OCI-LY7 (cell line): ENCODE data around the gene TMBIM1. TPM values are rescaled to one million over a fixed set of nuclear protein-coding genes. Genes with fewer than 3 reads are reported as not detected.

Experiments used
- BruUV-seq: library from RNA; stranded (reverse); fragments of 400-500 nt; replicated peaks from 2 replicates; lab custom pipeline; 2021; lab: Mats Ljungman, UMichigan
- CTCF ChIA-PET: fragments of 300-600 bp; sonication (Branson Sonifier 250); formaldehyde crosslinking; loops from one replicate; lab custom pipeline; 2022; ENCODE audit warnings: antibody characterized with exemption; ENCODE audit not compliant: unreplicated experiment; lab: Charles Lee
- POLR2A ChIA-PET: fragments of 300-600 bp; sonication (Branson Sonifier 250); formaldehyde crosslinking; loops from one replicate; lab custom pipeline; 2022; ENCODE audit warnings: antibody characterized with exemption; lab: Charles Lee
- DNase-seq: peaks from one replicate; pipeline ENCODE4 v3.0.0-alpha.2; 2015; ENCODE audit warnings: low spot score
- H2AFZ ChIP-seq: fragments of 200-600 bp; sonication (generic), shearing (Covaris generic); 2 replicates; pipeline ENCODE4 v1.6.1; 2014; ENCODE audit warnings: mild to moderate bottlenecking, antibody characterized with exemption, low read length, moderate library complexity
- H3K27ac ChIP-seq: fragments of 200-600 bp; sonication (generic); 2 replicates; pipeline ENCODE4 v1.5.1; 2014; ENCODE audit warnings: mixed run types, low read depth, mild to moderate bottlenecking, moderate library complexity, low read length, inconsistent platforms; ENCODE audit not compliant: poor library complexity, severe bottlenecking
- H3K36me3 ChIP-seq: fragments of 200-600 bp; sonication (generic); 2 replicates; pipeline ENCODE4 v1.6.1; 2014; ENCODE audit warnings: mild to moderate bottlenecking, antibody characterized with exemption, low read length, moderate library complexity, mixed read lengths; ENCODE audit not compliant: insufficient read depth
- H3K4me1 ChIP-seq: fragments of 200-600 bp; sonication (generic); 2 replicates; pipeline ENCODE4 v1.5.1; 2014; ENCODE audit warnings: mild to moderate bottlenecking, low read length; ENCODE audit not compliant: insufficient read depth, poor library complexity, severe bottlenecking
- H3K4me2 ChIP-seq: fragments of 200-600 bp; sonication (generic); 2 replicates; pipeline ENCODE4 v1.6.1; 2014; ENCODE audit warnings: mild to moderate bottlenecking, low read length
- H3K4me3 ChIP-seq: fragments of 200-600 bp; sonication (generic); 2 replicates; pipeline ENCODE4 v1.5.1; 2014; ENCODE audit warnings: mild to moderate bottlenecking, low read depth, low read length; ENCODE audit not compliant: poor library complexity, severe bottlenecking
- H3K79me2 ChIP-seq: fragments of 200-600 bp; sonication (generic); 2 replicates; pipeline ENCODE4 v1.6.1; 2016; ENCODE audit warnings: low read depth, mild to moderate bottlenecking, low read length, moderate library complexity, mixed read lengths; ENCODE audit not compliant: insufficient read depth
- H3K9me2 ChIP-seq: fragments of 200-600 bp; sonication (generic); 2 replicates; pipeline ENCODE4 v1.6.1; 2016; ENCODE audit warnings: mild to moderate bottlenecking, low read length, mixed read lengths; ENCODE audit not compliant: insufficient read depth
- H3K9me3 ChIP-seq: fragments of 200-600 bp; sonication (generic); 2 replicates; pipeline ENCODE4 v1.6.1; 2014; ENCODE audit warnings: mild to moderate bottlenecking, mixed run types, low read length, mixed read lengths
- H4K20me1 ChIP-seq: fragments of 200-600 bp; sonication (generic); 2 replicates; pipeline ENCODE4 v1.6.1; 2014; ENCODE audit warnings: mild to moderate bottlenecking, antibody characterized with exemption, low read length, moderate library complexity, mixed read lengths; ENCODE audit not compliant: insufficient read depth
- EZH2phosphoT487 ChIP-seq: fragments of 200-600 bp; sonication (generic); IDR thresholded peaks from 2 replicates; pipeline ENCODE4 v1.6.1; 2018; ENCODE audit warnings: low read depth, borderline replicate concordance, mild to moderate bottlenecking, mixed run types, antibody characterized with exemption, low read length, moderate library complexity, mixed read lengths
- intact Hi-C: fragments of 100-400 bp; cut with micrococcal nuclease; formaldehyde crosslinking; loops from one replicate; pipeline ENCODE4 v1.10.0; 2022; ENCODE audit not compliant: unreplicated experiment
- total RNA-seq, 2 experiments: library from RNA; depleted of rRNA in 1 of 2; stranded (reverse); fragments of >200 nt in 1 of 2; shearing (Covaris generic) in 1 of 2; gene quantifications; 2 replicates each; pipeline ENCODE4 v1.2.3, GENCODE V29; 2014 to 2022
- TF ChIP-seq, protein P1 (sequence below): fragments of 200-600 bp; sonication (generic); conservative IDR thresholded peaks from 2 replicates; pipeline ENCODE4 v1.5.1; 2014; ENCODE audit warnings: mild to moderate bottlenecking, antibody characterized with exemption, low read length, moderate library complexity, mixed read lengths

The TMBIM1 gene
- total RNA-seq, 2 experiments from 2014 or later, result 27.6 to 30.3 TPM

GRCh38 chr2:218278531-218279360 lies 13.6 kb downstream of the TMBIM1 start:
- Histone ChIP-seq H4K20me1 (no peaks in the 10 kb centered on the region), H3K79me2 (no peaks in the 10 kb centered on the region), H3K9me2 (no peaks in the 10 kb centered on the region), H3K9me3 (no peaks in the 10 kb centered on the region), H2AFZ (no peak overlapping the region), H3K27ac (no peak overlapping the region), H3K4me1 (no peaks in the 10 kb centered on the region), H3K36me3 (peaks cover 90% of the 10 kb centered on the region), H3K4me2 (no peak overlapping the region), H3K4me3 (no peak overlapping the region)
- CTCF ChIA-PET, result no interaction called here
- BruUV-seq, result no TSS peak
- POLR2A ChIA-PET, result no interaction called here
- intact Hi-C loops, result no loop called here
- no peak for DNase-seq
- no peak for TF ChIP-seq EZH2phosphoT487
- TF ChIP-seq, protein P1, sequence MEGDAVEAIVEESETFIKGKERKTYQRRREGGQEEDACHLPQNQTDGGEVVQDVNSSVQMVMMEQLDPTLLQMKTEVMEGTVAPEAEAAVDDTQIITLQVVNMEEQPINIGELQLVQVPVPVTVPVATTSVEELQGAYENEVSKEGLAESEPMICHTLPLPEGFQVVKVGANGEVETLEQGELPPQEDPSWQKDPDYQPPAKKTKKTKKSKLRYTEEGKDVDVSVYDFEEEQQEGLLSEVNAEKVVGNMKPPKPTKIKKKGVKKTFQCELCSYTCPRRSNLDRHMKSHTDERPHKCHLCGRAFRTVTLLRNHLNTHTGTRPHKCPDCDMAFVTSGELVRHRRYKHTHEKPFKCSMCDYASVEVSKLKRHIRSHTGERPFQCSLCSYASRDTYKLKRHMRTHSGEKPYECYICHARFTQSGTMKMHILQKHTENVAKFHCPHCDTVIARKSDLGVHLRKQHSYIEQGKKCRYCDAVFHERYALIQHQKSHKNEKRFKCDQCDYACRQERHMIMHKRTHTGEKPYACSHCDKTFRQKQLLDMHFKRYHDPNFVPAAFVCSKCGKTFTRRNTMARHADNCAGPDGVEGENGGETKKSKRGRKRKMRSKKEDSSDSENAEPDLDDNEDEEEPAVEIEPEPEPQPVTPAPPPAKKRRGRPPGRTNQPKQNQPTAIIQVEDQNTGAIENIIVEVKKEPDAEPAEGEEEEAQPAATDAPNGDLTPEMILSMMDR, result no peak

DNA sequence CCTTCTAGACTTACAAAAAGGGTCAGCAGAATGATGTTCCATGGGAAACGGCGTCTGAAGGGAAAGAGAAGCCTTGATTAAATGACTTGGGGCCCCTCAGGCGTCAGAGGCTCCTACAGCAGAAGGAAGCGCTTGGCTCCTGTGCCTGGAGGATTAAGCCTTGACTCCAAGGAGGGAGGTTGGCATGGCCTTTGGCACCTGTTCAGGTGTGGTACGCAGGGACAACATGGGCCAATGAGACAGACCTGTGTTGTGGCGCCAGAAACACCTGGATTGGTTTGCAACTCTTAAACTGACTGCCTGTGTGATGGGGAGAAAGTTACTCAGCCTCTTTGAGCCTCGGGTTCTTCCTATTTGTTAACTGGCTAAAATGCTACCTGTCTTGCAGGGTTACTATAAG lies 14.4 kb downstream of the TMBIM1 start:
- Histone ChIP-seq H2AFZ (no peak overlapping the region), H3K36me3 (peaks cover 86% of the 10 kb centered on the region), H3K4me3 (no peak overlapping the region), H3K27ac (no peak overlapping the region), H4K20me1 (no peaks in the 10 kb centered on the region), H3K4me1 (peaks cover 4% of the 10 kb centered on the region), H3K79me2 (no peaks in the 10 kb centered on the region), H3K9me2 (no peaks in the 10 kb centered on the region), H3K9me3 (no peaks in the 10 kb centered on the region), H3K4me2 (no peak overlapping the region)
- intact Hi-C loops, result no loop called here
- ChIA-PET CTCF (interaction anchor here (0.6 kb wide), 1 partner anchor 166 kb away, joined by 4 read pairs; no protein-coding TSS in a partner anchor), POLR2A (no interaction called here)
- no peak for DNase-seq
- TF ChIP-seq EZH2phosphoT487, result no peak
- TF ChIP-seq, protein P1, result no peak
- no TSS peak for BruUV-seq
